COLO829 (cell line): ENCODE data around the gene TEN1.

Experiments used
- DNase-seq: peaks from one replicate; pipeline ENCODE4 v3.0.0; 2012; ENCODE audit warnings: low spot score

The TEN1 gene

DNA sequence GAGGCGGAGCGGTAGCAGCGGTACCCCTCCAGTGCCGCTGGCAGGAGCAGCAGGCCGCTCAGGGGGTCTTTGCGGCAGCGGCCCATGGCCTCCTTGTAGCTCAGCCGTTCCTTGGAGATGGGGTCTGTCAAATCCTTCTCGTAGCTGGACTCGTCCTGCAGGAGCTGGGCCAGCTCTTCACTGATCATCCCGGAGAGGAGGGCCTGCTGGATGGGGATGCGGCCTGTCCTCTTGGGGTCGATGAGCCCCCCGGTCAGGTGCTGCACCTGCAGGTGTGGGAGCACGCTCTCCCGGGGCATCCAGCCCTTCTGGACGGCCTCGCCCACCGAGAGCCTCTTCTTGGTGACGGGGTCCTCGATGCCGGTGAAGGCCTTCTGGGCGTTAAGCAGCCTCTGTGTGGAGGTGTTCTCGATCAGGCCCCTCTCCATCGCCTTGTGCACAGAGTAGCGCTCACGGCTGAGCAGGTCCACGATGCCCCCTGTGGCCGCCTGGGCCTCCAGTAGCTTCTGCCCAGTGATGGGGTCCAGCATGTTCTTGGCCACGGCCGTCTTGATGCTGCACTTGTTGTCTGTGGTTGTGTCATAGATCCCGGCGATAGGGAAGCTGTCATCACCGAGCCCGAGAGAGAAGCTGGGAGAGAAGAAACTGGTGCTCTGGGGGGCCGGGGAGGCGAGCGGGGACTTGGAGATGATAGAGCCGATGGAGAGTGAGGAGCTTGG lies 28.2 kb downstream of the TEN1 start:
- DNase-seq: no peak

DNA sequence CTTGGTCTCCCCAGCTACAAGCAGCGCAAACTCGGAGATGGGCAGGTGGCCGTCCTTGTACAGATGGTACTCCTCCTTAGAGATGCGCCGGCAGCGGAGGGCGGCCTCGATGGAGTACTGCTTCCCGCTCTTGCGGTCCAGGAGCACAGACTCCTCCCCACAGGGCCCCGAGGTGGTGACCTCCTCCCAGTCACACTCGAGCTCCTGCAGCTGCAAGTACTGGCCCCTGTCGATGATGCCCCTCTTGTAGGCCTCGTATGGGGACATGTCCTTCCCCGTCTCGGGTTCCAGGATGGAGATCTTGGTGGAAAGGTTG lies 28.8 kb downstream of the TEN1 start:
- no peak for DNase-seq

DNA sequence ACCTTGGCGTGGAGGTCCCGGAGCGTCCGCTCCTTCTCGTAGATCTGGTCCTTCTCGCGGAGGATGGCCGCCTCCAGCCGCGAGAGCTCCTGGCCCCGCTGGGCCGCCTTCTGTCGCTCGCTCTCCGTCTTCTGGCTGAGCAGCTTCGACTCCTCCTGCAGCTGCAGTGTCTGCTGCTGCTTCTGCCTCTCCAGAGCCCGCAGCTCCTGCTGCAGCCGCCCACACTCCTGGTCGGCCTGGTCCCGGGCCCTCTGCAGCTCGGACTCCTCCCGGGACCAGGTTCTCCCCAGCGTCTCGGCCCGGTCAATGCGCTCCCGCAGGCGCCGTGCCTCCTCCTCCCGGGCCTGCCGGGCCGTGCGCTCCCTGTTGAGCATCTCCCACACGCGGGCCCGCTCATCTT lies 29.2 kb downstream of the TEN1 start:
- no peak for DNase-seq

- DNase-seq: no peak
Measured at GRCh38 chr17:76008630-76009425, 29.8 kb downstream of the TEN1 start.

- DNase-seq: no peak
Measured at GRCh38 chr17:76009447-76009846, 30.4 kb downstream of the TEN1 start.

- DNase-seq: no peak
Measured at GRCh38 chr17:76009969-76010661, 31.1 kb downstream of the TEN1 start.

DNA sequence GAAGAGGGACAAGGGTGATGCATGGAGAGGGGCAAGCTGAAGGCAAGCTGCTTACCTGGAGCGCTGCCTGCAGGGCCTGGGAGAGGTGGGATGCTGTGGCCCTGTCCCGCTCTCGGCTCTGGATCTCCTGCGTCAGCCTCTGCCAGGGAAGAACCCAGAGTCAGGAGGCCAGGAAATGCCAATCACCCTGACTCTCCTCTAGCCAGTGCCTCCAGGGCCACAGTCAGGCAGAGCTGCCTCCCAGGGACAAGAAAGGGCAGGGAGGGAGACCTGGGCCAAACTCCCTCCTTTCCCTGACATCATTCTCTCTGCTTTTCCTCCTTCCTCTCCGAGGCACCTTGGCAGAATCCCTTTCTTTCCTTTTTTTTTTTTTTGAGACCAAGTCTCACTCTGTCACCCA lies 32.9 kb downstream of the TEN1 start:
- no peak for DNase-seq

DNA sequence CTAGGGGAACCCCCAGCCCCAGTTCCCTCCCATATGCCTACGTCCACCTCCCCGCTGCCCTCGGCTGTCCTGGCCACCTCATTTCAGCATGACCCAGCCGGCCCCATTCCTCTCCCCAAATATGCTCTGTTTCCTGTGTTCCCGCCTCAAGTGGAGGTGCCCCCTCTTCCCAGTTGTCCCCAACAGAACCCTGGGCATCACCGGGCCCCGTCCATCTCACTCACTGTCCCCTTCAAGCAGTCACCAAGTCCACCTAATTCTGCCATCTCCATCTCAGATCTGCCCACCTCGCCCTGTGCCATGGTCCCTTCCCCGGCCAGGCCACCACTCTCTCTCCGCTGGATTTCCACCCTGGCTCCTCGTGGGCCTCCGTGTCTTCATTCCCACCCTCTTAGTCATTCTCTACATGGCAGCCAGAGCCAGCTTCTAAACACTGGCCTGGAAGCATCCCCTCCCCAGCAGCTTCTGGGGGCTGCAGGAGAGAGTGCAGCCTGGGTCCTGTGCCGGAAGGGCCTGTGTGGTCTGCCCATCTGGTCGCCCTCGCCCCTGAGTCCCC lies 34.4 kb downstream of the TEN1 start:
- DNase-seq: no peak

GRCh38 chr17:76014100-76014924 lies 35.3 kb downstream of the TEN1 start:
- peak; percentile 70 for DNase-seq

DNA sequence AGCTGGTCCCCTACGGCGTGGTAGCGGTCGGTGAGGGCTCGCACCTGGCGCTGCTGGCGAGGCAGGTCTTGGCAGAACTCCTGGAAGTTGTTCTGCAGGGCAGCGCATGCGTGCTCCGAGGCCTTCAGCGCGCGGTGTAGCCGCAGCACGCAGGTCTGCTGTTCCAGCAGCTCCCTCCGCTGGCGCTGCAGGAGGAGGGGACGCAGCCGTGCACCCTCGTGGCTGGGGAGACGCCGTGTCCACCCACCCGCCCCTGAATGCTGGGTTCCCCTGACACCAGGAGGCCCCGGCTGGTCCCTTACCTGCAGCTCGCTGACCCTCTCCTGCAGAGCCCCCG lies 35.9 kb downstream of the TEN1 start:
- no peak for DNase-seq

DNA sequence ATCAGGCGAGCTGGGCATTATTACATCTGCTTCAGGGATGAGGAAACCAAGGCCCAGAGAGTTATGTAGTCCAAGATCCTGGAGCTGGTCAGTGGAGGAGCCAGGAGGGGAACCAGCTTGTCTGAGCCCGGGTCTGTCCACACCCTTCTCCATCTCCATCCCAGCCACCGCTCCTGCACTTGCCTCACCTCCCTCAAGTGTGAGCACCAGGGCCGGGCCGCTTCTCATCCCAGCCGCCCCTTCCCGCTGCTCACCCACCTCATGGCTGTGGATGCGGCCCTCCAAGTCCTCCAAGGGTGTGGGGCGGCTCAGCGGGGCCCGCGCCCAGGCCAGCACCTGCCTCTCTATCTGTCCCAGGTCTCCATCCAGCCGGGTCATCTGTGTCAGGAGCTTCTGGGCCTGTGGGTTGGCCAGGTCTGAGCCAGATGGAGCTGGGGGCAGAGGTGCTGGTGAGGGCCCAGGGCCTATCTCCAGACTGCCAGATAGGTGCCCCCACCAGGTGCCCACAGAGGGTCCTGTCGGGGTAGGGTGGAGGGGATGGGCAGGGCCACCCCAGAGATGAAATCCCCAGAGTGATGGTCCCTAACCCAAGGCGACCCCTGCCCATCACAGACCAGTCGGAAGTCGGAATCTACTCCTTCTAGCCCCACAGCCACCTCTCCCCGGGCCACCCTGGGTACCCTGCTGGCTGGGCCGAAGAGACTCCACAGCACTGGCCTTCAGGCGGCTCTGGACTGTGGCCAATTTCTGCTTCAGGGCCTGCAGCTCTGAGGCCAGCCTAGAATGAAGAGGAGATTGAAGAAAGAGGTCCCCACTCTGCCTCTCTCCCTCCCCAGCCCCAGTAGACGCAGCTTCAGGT lies 38.7 kb downstream of the TEN1 start:
- DNase-seq: no peak

DNA sequence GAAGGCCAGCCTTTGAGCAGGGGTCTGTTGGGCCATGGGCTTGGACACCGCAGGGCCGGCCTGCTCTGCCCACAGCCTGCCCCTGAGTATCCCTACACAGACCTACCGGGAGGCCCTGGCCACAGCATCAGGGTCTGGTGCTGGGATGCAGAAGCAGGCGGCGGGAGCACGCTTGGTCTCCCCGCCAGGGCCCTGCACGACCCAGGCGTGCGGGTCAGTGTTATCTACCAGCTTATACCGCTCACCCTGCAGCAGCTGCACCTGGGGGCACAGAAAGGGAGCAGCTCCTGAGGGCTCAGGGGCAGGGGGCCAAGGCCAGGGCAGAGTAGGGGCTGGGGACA lies 39.3 kb downstream of the TEN1 start:
- DNase-seq: no peak

- DNase-seq: no peak
Measured at GRCh38 chr17:76018801-76019200, 39.8 kb downstream of the TEN1 start.

- no peak for DNase-seq
Measured at GRCh38 chr17:76019833-76020467, 40.9 kb downstream of the TEN1 start.

DNA sequence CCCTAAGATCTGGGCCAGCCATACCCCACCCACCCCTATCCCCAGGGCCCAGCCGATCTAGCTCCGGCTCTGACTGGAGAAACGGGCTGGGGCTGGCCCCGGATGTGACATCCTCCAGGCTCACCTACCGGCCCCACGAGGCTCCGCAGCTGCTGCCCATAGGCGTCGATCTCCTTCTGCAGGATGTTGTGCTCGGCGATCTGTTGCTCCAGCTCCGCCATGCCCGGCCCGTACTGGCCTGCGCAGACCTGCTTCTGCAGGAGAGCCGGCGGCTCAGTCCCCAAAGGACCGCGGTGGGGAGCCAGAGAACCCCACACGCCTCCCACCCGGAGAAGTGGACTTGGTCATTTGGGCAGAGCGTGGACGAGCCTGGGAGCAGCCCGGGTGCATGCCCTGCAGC lies 43.2 kb downstream of the TEN1 start:
- DNase-seq: no peak

DNA sequence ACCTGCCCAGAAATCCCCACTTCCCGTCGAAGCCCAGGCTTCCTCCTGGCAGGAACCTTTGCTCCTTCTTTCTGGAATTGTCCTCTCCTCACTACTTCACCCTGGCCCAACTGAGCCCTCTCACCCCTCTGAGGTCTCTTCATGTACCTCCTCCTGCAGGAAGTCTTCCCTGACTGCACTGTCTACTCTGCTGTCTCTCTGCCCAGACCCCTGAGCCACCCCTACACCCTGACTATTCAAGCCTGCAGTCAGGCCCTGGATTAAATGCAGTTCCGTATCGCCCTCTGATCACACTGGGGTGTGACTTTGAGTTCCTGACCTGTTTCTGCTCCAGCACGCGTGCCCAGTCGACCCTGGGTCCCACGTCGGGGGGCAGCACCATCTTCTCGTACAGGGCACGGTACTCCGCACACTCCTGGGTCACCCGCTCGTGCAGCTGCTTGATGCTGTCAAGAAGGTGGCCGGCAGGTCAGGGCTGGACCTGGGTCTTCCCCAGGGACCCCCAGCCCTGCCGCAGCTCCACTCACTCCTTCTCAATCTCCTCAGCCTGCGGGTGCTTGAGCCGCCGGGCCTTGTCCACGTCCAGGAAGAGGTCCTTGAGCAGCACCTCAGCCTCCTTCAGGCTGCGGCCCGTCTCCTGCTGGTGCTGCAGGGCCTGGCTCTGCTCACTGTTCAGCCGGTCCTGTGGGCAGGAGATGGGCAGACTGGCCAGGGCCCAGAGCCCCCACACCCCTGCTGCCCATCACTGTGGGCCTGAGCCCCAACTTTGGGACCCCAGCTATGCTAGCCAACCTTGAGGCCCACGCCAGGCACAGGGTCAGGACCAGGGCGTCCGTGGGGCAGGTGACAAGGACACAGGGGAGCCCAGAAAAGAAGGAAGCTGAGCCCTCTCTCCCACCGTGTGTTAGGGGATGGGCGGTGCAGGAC lies 44.2 kb downstream of the TEN1 start:
- DNase-seq: no peak

GRCh38 chr17:76023900-76024237 lies 44.8 kb downstream of the TEN1 start:
- DNase-seq: no peak

DNA sequence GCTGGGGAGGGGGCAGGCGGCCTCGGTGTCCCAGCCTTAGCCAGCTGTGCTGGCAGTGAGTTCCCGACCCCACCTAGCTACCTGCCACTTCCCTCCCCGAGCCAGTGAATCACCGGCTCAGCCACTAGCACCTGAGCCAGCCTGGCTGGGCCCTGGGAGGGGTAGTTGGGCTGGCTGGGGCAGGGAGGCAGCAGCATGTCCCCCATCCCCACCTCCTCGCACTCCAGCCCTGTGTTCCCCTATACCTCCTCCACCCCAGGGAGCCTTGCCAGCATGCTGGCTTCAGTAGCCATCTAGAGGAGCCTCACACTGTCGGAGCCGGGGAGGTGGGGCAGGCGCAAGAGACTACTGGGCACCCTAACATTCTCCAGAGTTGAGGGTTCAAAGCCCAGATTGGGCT lies 45.3 kb downstream of the TEN1 start:
- DNase-seq: no peak

GRCh38 chr17:76025294-76025693 lies 46.3 kb downstream of the TEN1 start:
- DNase-seq: no peak

GRCh38 chr17:76026714-76027158 lies 47.7 kb downstream of the TEN1 start:
- DNase-seq: no peak
